Measurements from ENCODE around the gene ENTHD1.
"Not testable (repeated sequence)": the region's sequence is repeated elsewhere in the genome, so short reads cannot be mapped to it uniquely, and the experiment has no call there.

ENTHD1 gene

GRCh38 chr22:39734866-39735265, 158.7 kb downstream of the ENTHD1 start:
- H3K9ac ChIP-seq (ENCODE audit: low read length) = no peak overlapping the region
- H3K9me3 ChIP-seq (replicated peaks; ENCODE audit: insufficient read depth, low read length) = no peaks in the 10 kb centered on the region
- no peaks in the 10 kb centered on the region for H3K9me2 ChIP-seq (replicated peaks; ENCODE audit: insufficient read depth, low read length)
- peaks cover 7% of the 10 kb centered on the region for H3K4me1 ChIP-seq (ENCODE audit: low read length)
- no peaks in the 10 kb centered on the region for H3F3A ChIP-seq (ENCODE audit: insufficient read depth, low read length)
- peaks cover 4% of the 10 kb centered on the region; the same call in 1 of the 2 replicates for H3K27me3 ChIP-seq (replicated peaks; ENCODE audit: insufficient read depth, low read length)
- no peak overlapping the region for H2AFZ ChIP-seq (ENCODE audit: low read length)
- no peaks in the 10 kb centered on the region for H3K36me3 ChIP-seq (replicated peaks; ENCODE audit: insufficient read depth, low read length)
- no peaks in the 10 kb centered on the region for H4K20me1 ChIP-seq (ENCODE audit: insufficient read depth, low read length)
- H3K4me2 ChIP-seq (ENCODE audit: low read depth, low read length) = no peak overlapping the region
- no peak for DNase-seq
- H3K4me3 ChIP-seq (ENCODE audit: low read length) = no peak overlapping the region
- no peak overlapping the region for H3K27ac ChIP-seq (ENCODE audit: low read length)
- no peaks in the 10 kb centered on the region for H3K79me2 ChIP-seq (ENCODE audit: low read length)
- TF ChIP-seq, protein P1, sequence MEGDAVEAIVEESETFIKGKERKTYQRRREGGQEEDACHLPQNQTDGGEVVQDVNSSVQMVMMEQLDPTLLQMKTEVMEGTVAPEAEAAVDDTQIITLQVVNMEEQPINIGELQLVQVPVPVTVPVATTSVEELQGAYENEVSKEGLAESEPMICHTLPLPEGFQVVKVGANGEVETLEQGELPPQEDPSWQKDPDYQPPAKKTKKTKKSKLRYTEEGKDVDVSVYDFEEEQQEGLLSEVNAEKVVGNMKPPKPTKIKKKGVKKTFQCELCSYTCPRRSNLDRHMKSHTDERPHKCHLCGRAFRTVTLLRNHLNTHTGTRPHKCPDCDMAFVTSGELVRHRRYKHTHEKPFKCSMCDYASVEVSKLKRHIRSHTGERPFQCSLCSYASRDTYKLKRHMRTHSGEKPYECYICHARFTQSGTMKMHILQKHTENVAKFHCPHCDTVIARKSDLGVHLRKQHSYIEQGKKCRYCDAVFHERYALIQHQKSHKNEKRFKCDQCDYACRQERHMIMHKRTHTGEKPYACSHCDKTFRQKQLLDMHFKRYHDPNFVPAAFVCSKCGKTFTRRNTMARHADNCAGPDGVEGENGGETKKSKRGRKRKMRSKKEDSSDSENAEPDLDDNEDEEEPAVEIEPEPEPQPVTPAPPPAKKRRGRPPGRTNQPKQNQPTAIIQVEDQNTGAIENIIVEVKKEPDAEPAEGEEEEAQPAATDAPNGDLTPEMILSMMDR (IDR thresholded peaks at IDR 0.05; ENCODE audit: low read length) = no peak
- TF ChIP-seq EZH2 (optimal IDR thresholded peaks at IDR 0.05; ENCODE audit: low read depth, low read length) (no peak), EZH2phosphoT487 (IDR thresholded peaks at IDR 0.05; ENCODE audit: low read length) (no peak)

GRCh38 chr22:39734046-39734445, 159.5 kb downstream of the ENTHD1 start:
- not testable (repeated sequence) for H3K27me3 ChIP-seq (replicated peaks; ENCODE audit: insufficient read depth, low read length); H3K4me3 ChIP-seq (ENCODE audit: low read length); H3F3A ChIP-seq (ENCODE audit: insufficient read depth, low read length); H3K27ac ChIP-seq (ENCODE audit: low read length); H3K9ac ChIP-seq (ENCODE audit: low read length); H3K79me2 ChIP-seq (ENCODE audit: low read length); H3K9me3 ChIP-seq (replicated peaks; ENCODE audit: insufficient read depth, low read length); H3K36me3 ChIP-seq (replicated peaks; ENCODE audit: insufficient read depth, low read length); DNase-seq; H3K9me2 ChIP-seq (replicated peaks; ENCODE audit: insufficient read depth, low read length); H3K4me2 ChIP-seq (ENCODE audit: low read depth, low read length); H2AFZ ChIP-seq (ENCODE audit: low read length); H4K20me1 ChIP-seq (ENCODE audit: insufficient read depth, low read length); H3K4me1 ChIP-seq (ENCODE audit: low read length)

DNA sequence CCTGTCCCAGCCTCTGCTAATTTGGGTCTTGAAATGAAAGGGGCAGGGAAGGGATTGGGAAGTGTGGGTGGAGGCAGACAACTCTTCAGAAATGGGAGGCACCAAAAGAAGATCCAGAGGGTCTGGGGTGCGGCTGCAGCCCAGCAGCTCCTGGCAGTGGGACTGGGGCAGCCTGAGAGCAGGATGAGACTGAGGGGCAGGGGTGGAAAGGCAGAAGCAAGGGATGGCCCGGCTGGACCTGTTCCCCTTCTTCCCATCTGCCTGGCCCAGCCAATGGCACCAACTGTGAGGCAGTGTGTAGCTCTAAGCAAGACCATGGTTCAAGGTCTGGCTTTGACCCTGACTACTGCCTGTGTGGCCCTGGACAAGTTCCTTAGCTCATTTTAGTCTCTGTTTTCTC, 160.4 kb downstream of the ENTHD1 start:
- DNase-seq = no peak
- Histone ChIP-seq H3K27me3 (replicated peaks; ENCODE audit: insufficient read depth, low read length) (peaks cover 10% of the 10 kb centered on the region; the same call in 1 of the 2 replicates), H3K79me2 (ENCODE audit: low read length) (no peaks in the 10 kb centered on the region), H3K9me3 (replicated peaks; ENCODE audit: insufficient read depth, low read length) (no peaks in the 10 kb centered on the region), H3K4me2 (ENCODE audit: low read depth, low read length) (no peak overlapping the region), H2AFZ (ENCODE audit: low read length) (no peak overlapping the region), H3K9me2 (replicated peaks; ENCODE audit: insufficient read depth, low read length) (no peaks in the 10 kb centered on the region), H4K20me1 (ENCODE audit: insufficient read depth, low read length) (no peaks in the 10 kb centered on the region), H3K27ac (ENCODE audit: low read length) (no peak overlapping the region), H3K36me3 (replicated peaks; ENCODE audit: insufficient read depth, low read length) (no peaks in the 10 kb centered on the region), H3K4me1 (ENCODE audit: low read length) (no peaks in the 10 kb centered on the region), H3K4me3 (ENCODE audit: low read length) (no peak overlapping the region), H3K9ac (ENCODE audit: low read length) (no peak overlapping the region), H3F3A (ENCODE audit: insufficient read depth, low read length) (no peaks in the 10 kb centered on the region)
- TF ChIP-seq EZH2phosphoT487 (IDR thresholded peaks at IDR 0.05; ENCODE audit: low read length) = no peak
- TF ChIP-seq, protein P1 (IDR thresholded peaks at IDR 0.05; ENCODE audit: low read length) = no peak
- no peak for TF ChIP-seq EZH2 (optimal IDR thresholded peaks at IDR 0.05; ENCODE audit: low read depth, low read length)

GRCh38 chr22:39732625-39733024, 160.9 kb downstream of the ENTHD1 start:
- no peaks in the 10 kb centered on the region for H4K20me1 ChIP-seq (ENCODE audit: insufficient read depth, low read length)
- no peaks in the 10 kb centered on the region for H3K4me1 ChIP-seq (ENCODE audit: low read length)
- no peaks in the 10 kb centered on the region for H3K36me3 ChIP-seq (replicated peaks; ENCODE audit: insufficient read depth, low read length)
- TF ChIP-seq EZH2phosphoT487 (IDR thresholded peaks at IDR 0.05; ENCODE audit: low read length) = no peak
- TF ChIP-seq, protein P1 (IDR thresholded peaks at IDR 0.05; ENCODE audit: low read length) = no peak
- no peak for TF ChIP-seq EZH2 (optimal IDR thresholded peaks at IDR 0.05; ENCODE audit: low read depth, low read length)
- no peak overlapping the region for H3K27ac ChIP-seq (ENCODE audit: low read length)
- no peaks in the 10 kb centered on the region for H3K9me2 ChIP-seq (replicated peaks; ENCODE audit: insufficient read depth, low read length)
- DNase-seq = no peak
- no peak overlapping the region for H2AFZ ChIP-seq (ENCODE audit: low read length)
- H3K27me3 ChIP-seq (replicated peaks; ENCODE audit: insufficient read depth, low read length) = peaks cover 10% of the 10 kb centered on the region; the same call in 1 of the 2 replicates
- no peaks in the 10 kb centered on the region for H3K79me2 ChIP-seq (ENCODE audit: low read length)
- no peak overlapping the region for H3K4me3 ChIP-seq (ENCODE audit: low read length)
- H3K9ac ChIP-seq (ENCODE audit: low read length) = no peak overlapping the region
- no peaks in the 10 kb centered on the region for H3F3A ChIP-seq (ENCODE audit: insufficient read depth, low read length)
- H3K9me3 ChIP-seq (replicated peaks; ENCODE audit: insufficient read depth, low read length) = no peaks in the 10 kb centered on the region
- no peak overlapping the region for H3K4me2 ChIP-seq (ENCODE audit: low read depth, low read length)
